AG20443 (cell line): ENCODE measurements around the gene CHMP6.

ENCODE experiments used
- DNase-seq: peaks from one replicate; pipeline ENCODE4 v3.0.0; 2012; ENCODE audit warnings: low spot score, mixed read lengths

The CHMP6 gene

GRCh38 chr17:80992077-80992947 lies 671 bp downstream of the CHMP6 start:
- DNase-seq = peak; percentile 56

- DNase-seq = peak; percentile 10
Observed at GRCh38 chr17:80992948-80993624, 1.4 kb downstream of the CHMP6 start.

DNA sequence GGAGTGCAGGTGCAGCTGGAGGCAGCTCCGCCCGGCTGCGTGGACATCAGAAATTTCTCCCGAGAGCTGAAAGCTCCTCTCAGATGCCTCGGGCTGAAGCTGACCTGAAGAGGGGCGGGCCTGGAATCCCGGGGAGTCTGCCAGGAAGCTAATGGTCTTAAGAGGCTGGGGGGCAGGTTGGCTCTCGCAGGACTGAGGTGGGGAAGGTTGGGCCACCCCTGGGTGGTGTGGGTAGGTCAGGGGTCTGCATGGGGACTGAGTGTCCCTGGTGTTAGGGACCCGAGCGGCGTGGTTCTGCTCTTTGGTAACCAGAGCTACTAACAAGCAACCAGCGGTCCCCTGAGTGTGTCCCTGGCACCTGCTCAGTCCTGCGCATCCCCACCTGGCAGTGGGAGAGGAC lies 3.5 kb downstream of the CHMP6 start:
- DNase-seq = no peak

DNA sequence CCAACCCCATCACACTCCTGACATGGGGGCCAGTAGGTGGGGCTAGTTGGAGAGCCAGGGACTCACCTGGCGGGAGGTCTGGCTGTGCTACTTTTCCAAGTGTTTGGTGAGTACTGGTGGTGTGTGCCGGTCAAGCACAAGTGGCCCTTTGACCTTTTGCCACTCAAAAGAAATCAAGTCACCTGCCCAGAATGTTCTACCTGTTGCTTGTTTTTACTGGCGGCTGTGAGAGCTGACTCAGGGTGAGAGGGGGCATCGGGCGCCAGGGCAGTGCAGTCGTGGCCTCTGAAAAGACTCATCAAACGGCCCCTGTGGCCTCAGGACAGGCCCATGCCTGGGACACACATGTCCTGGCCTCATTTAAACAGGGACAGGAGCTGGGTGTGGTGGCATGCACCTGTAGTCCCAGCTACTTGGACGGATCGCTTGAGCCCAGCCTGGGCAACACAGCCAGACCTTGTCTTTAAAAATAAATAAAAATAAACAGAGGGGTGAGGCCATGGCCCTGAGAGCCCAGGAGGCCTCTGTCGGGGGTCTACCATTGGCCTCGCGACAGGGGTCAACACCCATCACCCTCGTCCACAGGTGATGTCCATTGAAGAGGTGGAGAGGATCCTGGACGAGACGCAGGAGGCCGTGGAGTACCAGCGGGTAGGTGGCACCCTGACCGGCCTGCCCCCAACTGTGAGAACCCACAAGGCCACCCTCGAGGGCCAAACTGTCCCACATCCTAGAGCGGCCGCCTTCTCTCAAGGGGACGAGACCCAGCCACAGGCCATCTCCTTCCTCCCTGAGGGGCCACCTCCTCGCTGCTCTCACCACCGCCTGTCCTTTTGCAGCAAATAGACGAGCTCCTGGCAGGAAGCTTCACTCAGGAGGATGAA lies 5.0 kb downstream of the CHMP6 start:
- no peak for DNase-seq

DNA sequence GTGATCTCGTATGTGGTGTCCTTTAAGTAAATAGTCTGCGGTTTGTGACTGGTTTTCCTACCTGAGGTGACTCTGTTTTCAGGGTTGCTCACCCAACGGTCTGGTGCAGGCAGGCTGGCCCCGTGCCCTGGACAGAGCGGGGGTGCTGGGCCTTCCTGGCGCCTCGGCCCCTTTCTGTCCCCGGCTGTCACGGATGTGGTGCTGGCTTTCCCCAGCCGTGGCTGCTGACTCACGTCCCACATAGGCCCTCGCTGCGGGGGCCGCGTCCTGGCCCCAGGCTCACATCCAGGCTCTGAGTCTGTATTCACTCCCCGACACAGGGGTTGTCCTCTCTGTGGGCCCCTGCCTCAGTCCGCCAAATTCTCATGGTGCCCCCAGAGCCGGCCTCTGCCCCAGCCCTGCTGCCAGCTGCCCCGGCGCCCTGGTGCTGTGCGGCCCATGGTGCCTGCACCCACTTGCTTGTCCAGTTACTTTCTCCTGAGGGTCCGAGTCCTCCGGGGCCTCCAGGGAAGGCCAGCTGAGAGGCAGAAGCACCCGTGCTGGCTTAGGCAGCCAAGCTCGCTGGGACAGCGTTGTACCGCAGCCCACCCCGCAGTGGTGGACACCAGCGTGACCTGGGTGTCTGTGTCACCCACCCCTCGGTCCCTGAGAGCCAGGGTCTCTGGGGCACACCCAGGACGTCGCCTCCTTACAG lies 5.9 kb downstream of the CHMP6 start:
- peak; percentile 9 for DNase-seq

DNA sequence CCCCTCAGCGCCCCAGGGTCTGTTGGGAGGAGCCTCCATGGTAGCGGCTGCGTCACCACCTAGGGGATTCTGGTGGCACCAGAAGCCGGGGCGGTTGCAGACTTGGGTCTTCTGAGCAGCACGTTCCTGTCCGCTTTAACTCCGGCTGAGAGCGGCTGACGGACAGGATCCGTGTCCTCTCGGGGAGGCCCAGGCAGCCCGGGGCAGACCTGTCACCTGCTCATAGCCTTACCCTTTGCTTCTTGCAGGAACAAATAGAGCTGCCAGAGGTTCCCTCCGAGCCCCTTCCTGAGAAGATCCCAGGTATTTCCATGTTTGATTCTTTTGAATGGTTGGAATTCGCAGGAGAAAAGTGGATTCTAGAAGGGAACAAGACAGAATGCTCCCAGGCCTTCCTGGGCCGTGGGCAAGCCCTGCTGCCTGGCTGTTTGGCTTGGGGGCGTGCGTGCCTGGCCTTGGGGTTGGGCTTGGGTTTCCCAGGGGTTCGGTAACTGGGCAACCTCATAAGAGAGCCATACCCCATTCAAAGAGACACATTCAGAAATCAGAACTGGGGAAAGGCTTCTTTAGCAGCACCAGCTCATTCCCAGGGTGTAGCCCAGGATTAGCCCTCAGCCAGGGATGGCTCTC lies 6.6 kb downstream of the CHMP6 start:
- no peak for DNase-seq

DNA sequence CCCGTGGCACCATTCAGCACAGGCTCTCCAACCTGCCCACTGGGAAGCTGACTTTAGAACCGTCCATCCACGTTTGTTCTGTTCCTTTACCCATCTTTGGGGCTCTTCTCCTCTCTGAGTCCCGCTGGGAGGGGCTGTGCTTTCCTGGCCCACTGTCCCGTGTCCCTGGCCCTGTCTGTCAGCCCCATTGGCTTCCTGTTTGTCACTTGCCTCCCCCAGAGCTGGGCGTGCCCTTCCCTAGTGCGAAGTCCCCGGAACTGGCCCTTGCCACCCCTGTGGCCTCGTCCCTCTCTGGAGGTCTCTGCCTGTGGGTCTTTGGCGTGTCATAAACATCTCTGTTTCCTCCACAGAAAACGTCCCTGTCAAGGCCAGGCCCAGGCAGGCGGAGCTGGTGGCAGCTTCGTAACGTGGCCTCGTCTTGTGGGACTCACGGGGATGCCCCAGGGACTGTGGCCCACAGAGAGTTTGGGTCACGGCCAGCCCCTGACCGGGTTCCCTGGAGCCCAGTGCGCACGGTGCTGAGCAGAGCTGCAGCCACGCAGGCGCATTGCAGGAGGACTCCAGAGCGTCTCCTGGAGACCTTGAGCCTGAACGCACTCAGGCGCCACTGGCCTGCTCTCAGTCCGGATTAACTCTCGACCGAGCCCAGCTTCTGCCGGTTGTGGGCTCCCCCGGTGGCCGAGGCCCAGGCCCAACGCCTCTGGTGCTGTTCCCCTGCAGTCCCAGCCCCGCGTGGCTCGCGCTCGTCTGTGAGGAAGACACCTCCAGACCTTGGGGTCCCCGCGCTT lies 7.3 kb downstream of the CHMP6 start:
- DNase-seq = no peak

- no peak for DNase-seq
Observed at GRCh38 chr17:80999536-81000333, 8.1 kb downstream of the CHMP6 start.

GRCh38 chr17:81000334-81000630 lies 8.6 kb downstream of the CHMP6 start:
- DNase-seq = no peak

DNA sequence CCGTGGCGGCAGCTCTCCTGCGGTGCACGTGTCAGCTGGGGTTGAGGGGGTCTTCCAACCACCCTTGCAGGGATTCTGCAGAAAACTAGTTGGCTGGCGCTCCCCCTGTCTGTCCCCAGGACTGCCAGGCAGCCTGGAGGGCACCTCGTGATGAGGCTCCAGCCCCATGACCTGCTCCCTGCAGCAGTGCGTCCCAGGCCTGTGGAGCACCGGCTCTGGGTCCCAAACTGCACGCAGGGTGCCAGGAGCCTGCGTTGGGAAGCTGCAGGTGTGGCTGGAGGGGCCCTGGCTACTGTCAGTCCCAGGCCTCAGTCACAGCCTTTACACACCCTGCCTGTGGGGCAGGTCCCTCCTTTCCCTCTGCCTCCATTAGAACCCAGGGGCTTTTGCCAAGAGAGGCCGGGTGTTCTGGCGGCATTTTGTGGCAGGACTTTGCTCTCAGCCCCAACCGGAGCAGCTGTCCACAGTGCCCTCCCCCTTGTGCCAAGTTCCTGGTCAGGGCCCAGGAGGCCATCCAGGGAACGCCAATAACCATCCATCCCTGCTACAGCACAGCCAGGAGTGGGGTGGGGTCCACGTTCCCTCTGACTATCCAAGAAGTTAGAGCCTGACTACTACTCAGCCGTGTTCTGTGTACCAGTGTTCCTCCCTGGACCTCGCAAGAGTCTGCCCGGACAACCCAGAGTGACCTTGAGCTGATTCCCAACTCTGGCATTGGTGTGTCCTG lies 9.2 kb downstream of the CHMP6 start:
- no peak for DNase-seq

GRCh38 chr17:81002013-81002384 lies 10.4 kb downstream of the CHMP6 start:
- no peak for DNase-seq

DNA sequence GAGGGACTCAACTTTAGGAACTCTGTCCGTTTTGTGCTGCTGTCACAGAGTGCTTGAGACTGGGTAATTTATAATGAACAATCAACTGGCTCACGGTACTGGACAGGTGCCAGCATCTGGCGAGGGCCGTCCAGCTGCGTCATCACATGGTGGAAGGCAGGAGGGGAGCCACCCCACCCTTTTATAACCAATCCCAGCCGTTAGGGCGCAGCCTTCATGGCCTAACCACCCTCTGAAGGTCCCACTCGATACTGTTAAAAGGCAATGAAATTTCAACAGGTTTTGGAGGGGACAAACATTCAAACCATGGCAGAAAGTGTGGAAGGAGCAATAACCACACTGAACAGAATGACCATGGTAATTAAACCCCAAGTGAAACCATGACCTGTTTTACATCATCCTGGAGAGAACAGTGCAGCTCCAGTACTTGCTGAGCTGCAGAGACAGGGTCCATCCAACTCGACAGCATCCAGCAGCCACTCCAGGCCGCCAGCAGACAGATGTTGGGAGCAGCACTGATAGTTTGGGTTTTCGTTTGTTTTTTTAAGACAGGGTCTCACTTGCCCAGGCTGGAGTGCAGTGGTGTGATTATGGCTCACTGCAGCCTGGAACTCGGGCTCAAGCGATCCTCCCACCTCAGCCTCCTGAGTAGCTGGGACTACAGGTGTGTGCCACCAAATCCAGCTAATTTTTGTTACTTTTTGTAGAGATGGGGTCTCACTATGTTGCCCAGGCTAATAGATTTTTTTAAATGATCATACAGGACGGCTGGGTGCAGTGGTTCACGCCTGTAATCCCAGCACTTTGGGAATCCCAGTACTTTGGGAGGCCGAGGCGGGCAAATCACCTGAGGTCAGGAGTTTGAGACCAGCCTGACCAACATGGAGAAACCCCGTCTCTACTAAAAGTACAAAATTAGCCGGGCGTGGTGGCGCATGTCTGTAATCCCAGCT lies 11.0 kb downstream of the CHMP6 start:
- peak; percentile 81 for DNase-seq

DNA sequence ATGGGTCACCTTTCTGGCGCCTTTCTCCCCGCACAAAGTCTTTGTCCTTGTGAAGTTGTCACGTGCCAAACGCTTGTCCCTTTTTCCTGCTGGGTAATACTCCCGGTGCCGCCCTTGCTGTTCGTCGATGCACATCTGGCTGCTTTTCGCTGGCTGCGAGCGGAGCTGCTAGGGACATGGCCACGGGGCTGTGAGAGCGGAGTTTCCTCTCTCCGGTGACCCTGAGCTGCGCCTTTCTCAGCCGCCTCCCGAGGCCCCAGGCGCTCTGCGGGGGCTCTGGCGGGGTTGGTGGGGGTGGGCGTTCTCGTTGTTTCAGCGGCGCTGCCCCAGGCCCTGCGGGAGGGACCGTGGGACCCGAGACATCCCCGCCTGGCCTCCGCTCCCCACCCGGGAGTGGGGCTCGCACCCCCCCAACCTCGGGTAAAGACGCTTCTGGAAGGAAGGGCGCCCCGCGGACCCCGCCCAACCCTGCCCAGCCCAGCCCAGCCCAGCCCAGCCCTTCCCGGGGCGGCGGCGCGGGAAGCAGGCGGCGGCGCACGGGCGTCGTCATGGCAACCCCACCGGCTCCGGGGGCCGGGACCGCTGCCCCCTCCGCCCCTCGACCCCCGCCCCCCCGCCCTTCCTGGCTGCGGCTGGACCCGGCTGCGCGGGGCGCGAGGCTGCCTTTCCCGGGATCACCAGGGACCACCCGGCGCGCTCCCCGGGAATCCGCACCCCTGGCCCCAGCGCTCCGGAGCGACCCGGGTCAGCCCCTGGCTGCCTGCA lies 12.3 kb downstream of the CHMP6 start:
- peak; percentile 56 for DNase-seq

DNA sequence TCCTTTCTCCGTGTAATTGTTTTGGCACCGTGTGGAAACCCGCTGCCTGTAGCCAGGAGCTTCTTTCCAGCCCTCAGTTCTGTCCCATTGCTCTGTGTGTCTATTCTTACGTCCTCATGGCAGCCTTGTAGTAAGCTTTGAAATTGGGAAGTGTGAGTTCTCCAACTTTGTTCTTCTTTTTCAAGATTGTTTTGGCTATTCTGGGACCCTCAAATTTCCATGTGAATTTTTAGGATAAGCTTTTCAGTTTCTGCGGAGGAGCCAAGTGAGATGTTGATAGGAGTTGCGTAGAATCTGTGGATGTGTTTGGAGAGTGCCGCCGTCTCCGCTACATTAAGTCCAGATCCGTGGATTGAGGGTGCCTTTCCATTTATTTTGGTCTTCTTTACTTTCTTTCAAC lies 15.2 kb downstream of the CHMP6 start:
- no peak for DNase-seq

GRCh38 chr17:81008140-81008539 lies 16.5 kb downstream of the CHMP6 start:
- DNase-seq = no peak

DNA sequence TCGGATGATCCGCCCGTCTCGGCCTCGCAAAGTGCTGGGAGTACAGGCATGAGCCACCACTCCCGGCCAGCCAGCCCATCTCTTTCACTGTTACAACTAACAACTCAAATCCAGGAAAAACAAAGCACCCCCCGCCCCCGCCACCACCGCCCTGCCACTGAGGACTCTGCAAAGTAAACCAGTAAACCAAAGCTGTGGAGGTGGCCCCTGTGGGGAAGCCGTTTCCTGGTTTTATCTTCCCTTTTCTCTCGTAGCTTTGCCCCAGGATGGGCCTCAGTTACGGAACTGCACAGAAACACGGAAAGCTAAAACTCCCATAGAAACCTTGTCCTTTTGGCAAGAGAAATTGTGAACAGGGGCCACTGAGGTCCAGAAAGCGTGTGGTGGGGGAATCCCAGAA lies 17.5 kb downstream of the CHMP6 start:
- no peak for DNase-seq

DNA sequence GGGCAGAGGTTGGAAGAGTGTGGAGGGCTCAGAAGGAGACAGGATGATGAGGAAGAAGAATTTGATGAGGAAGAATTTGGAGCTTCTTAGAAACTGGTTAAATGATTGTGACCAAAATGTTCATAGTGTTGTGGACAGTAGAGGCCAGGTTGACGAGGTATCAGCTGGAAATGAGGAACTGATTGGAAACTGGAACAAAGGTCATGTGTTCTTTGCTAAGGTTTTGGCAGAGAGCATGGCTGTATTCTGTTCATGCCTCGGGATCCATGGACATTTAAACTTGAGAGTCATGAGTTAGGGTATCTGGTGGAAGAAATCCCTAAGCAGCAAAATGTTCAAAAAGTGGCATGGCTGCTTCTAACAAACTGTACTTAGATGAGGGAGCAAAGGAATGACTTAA lies 19.3 kb downstream of the CHMP6 start:
- no peak for DNase-seq
